Gastrocnemius medialis (tissue), 4 donors: Measurements from ENCODE around the gene RPL22L1. TPM values are rescaled to one million over a fixed set of nuclear protein-coding genes. Genes with fewer than 3 reads are reported as not detected.
"Not testable (repeated sequence)": the region's sequence is repeated elsewhere in the genome, so short reads cannot be mapped to it uniquely, and the experiment has no call there.

Experiments
- ATAC-seq, 2 donors: fragments of 150-250 bp; one replicate each; pipeline ENCODE4 v1.9.1; 2016
- DNase-seq, 2 donors: peaks; one replicate each; pipeline ENCODE4 v3.0.0-alpha.2; 2019
- H3K27ac ChIP-seq, 4 donors: fragments of 200-600 bp; sonication (generic); 1 replicate in 1 of 4; 2 replicates in 3 of 4; pipeline ENCODE4 v1.5.1; 2016 to 2018; ENCODE audit warnings: mild to moderate bottlenecking in 2 of 4, moderate library complexity in 1 of 4
- H3K27me3 ChIP-seq, 3 donors: fragments of 200-600 bp; sonication (generic) in 2 of 3; 1 replicate in 1 of 3; 2 replicates in 2 of 3; pipeline versions ENCODE4 v1.5.1 to v1.6.0; 2016 to 2019; ENCODE audit warnings: mild to moderate bottlenecking in 1 of 3, moderate library complexity in 1 of 3
- H3K36me3 ChIP-seq, 2 donors: fragments of 200-600 bp; sonication (generic) in 1 of 2; one replicate each; pipeline ENCODE4 v1.5.1; 2017 to 2018
- H3K4me1 ChIP-seq, 2 donors: fragments of 200-600 bp; sonication (generic) in 1 of 2; one replicate each; pipeline ENCODE4 v1.5.1; 2016 to 2017; ENCODE audit warnings: mild to moderate bottlenecking in 2 of 2
- H3K4me3 ChIP-seq, 4 donors: fragments of 200-600 bp; sonication (generic) in 3 of 4; 1 replicate in 1 of 4; 2 replicates in 3 of 4; pipeline ENCODE4 v1.5.1; 2016 to 2019; ENCODE audit warnings: mild to moderate bottlenecking in 2 of 4
- H3K9me3 ChIP-seq, 3 donors: fragments of 200-600 bp; sonication (generic) in 2 of 3; 1 replicate in 1 of 3; 2 replicates in 2 of 3; pipeline ENCODE4 v1.5.1; 2016 to 2019
- POLR2A ChIP-seq, 2 donors: fragments of 450-650 bp; IDR thresholded peaks; one replicate each; pipeline ENCODE4 v1.6.1; 2017; ENCODE audit warnings: antibody characterized with exemption in 2 of 2, mild to moderate bottlenecking in 2 of 2, moderate library complexity in 2 of 2
- in situ Hi-C, 4 donors: fragments of 200-750 bp; cut with MboI; loops; one replicate each; pipeline versions ENCODE4 v1.15.0 to v1.8.0; 2017; ENCODE audit warnings: low sequenced_read_pairs in 4 of 4
- intact Hi-C: fragments of 100-400 bp; cut with DNase I; formaldehyde crosslinking; loops from one replicate; pipeline ENCODE4 v1.15.1; 2023; ENCODE audit warnings: low total_unique reads
- total RNA-seq, 4 donors: library from RNA; depleted of rRNA; stranded (reverse); fragments of >200 nt; gene quantifications; one replicate each; pipeline versions ENCODE4 v1.1.0 to v1.2.3, GENCODE V29; 2016
- TF ChIP-seq, protein P1 (sequence below), 5 experiments: fragments of 450-650 bp in 3 of 5; fragments of 200-600 bp in 2 of 5; sonication (generic) in 2 of 5; IDR thresholded peaks in 4 of 5; conservative IDR thresholded peaks in 1 of 5; 1 replicate in 4 of 5; 2 replicates in 1 of 5; pipeline ENCODE4 v1.5.1; 2016 to 2019; ENCODE audit warnings: antibody characterized with exemption in 5 of 5, mild to moderate bottlenecking in 3 of 5, moderate library complexity in 3 of 5

Gene RPL22L1
- total RNA-seq, 4 donors from 2014 or later, result 28.3 to 83.5 (median 29.5) TPM

DNA sequence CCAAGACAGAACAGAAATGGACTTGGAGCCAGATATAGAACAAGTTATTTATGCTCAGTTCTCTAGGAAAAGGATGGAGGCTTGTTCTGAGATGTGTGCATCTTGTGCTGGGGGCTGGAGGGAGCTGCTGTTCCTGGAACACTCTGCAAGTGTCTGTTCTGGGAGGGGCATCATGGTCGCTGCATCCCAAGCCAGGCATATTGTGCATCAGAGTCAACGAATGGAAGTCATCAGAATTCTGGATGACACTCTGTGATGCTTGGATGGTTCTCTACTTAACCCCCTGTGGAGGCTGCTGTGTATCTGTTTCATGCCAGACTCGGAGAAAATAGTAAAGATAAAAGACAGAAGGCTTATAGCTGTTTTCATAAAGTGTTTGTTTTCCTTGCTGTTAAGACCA lies 34.7 kb downstream of the RPL22L1 start:
- ATAC-seq, result no peak
- in situ Hi-C loops, result no loop called here
- no peaks in the 10 kb centered on the region for H3K36me3 ChIP-seq

DNA sequence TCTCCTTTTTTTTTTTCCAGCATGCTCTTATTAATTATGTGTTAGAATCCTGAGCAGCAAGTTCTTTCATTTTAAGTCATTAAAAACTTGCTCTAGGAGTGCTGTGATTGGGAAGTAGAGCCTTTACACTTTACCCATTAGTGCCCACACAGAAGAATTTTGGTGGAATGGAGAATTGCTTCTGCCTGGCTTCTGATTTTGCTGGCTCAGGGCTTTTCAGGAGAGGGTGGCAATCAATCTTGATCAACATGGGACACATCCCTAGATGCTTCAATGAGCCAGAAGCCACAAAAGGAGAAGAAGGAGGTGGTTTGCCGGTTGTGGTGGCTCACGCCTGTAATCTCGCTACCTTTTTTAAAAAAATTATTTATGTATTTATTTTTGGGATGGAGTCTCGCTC lies 39.4 kb downstream of the RPL22L1 start:
- H3K9me3 ChIP-seq, result no peaks in the 10 kb centered on the region
- H3K4me1 ChIP-seq, result no peaks in the 10 kb centered on the region
- ATAC-seq, result no peak
- H3K4me3 ChIP-seq, result no peak overlapping the region
- H3K36me3 ChIP-seq, result no peaks in the 10 kb centered on the region
- no peak for DNase-seq
- intact Hi-C loops (no loop called here), in situ Hi-C loops (no loop called here)
- H3K27ac ChIP-seq, result no peak overlapping the region
- peaks cover 0 to 4% (median 3%) of the 10 kb centered on the region in 3 donors for H3K27me3 ChIP-seq
- TF ChIP-seq POLR2A (IDR thresholded peaks at IDR 0.05), result no peak
- TF ChIP-seq, protein P1, sequence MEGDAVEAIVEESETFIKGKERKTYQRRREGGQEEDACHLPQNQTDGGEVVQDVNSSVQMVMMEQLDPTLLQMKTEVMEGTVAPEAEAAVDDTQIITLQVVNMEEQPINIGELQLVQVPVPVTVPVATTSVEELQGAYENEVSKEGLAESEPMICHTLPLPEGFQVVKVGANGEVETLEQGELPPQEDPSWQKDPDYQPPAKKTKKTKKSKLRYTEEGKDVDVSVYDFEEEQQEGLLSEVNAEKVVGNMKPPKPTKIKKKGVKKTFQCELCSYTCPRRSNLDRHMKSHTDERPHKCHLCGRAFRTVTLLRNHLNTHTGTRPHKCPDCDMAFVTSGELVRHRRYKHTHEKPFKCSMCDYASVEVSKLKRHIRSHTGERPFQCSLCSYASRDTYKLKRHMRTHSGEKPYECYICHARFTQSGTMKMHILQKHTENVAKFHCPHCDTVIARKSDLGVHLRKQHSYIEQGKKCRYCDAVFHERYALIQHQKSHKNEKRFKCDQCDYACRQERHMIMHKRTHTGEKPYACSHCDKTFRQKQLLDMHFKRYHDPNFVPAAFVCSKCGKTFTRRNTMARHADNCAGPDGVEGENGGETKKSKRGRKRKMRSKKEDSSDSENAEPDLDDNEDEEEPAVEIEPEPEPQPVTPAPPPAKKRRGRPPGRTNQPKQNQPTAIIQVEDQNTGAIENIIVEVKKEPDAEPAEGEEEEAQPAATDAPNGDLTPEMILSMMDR (IDR thresholded peaks at IDR 0.05 in 4 of 5, conservative IDR thresholded peaks at IDR 0.05 in 1 of 5), result no peak

More for the DNA sequence above, 34.7 kb downstream of the RPL22L1 start:
- H3K27ac ChIP-seq, result no peak overlapping the region
- intact Hi-C loops, result no loop called here
- H3K4me1 ChIP-seq, result no peaks in the 10 kb centered on the region
- no peaks in the 10 kb centered on the region for H3K9me3 ChIP-seq
- TF ChIP-seq, protein P1 (IDR thresholded peaks at IDR 0.05 in 4 of 5, conservative IDR thresholded peaks at IDR 0.05 in 1 of 5), result no peak
- TF ChIP-seq POLR2A (IDR thresholded peaks at IDR 0.05), result no peak
- no peak overlapping the region for H3K4me3 ChIP-seq
- peaks cover 0 to 4% (median 3%) of the 10 kb centered on the region in 3 donors for H3K27me3 ChIP-seq
- no peak for DNase-seq

DNA sequence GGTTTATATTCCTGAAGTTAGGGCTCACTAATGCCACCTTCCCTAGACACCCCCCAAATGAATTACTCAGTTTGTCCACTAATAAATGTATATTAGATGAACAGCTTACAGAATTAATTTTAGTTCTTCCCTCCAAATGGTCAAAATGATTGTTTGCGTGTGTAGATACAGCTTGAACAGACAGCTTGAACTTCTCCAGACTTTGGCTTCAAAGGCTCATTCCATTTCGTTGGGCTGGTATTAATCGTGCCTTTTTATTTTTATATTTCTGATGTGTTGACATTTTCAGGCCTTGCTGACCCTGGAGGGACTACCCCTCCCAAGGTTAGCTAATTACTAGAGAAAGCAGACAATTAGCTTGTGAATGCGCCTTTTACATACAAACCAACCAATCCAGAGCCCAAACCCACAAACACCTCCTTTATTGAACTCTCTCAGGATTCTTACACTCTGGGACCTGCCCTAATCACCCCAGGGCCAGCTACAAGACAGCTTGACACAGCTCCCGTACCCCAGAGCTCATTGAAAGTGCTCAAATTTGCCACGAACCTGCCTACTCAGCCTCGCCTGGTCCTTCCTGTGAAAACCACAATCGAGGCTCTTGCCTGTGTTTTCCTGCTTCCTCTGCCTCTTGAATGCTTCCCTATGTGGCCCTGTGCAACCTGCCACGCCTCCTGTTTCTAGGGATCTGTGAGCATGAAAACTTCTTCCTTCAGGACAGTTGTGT lies 40.3 kb downstream of the RPL22L1 start:
- no peak overlapping the region for H3K27ac ChIP-seq
- H3K27me3 ChIP-seq, result peaks cover 0 to 3% (median 0%) of the 10 kb centered on the region in 3 donors
- no peaks in the 10 kb centered on the region for H3K36me3 ChIP-seq
- TF ChIP-seq, protein P1 (IDR thresholded peaks at IDR 0.05 in 4 of 5, conservative IDR thresholded peaks at IDR 0.05 in 1 of 5), result no peak
- TF ChIP-seq POLR2A (IDR thresholded peaks at IDR 0.05), result no peak
- DNase-seq (no peak), ATAC-seq (no peak)
- in situ Hi-C loops (no loop called here), intact Hi-C loops (no loop called here)
- H3K9me3 ChIP-seq, result no peaks in the 10 kb centered on the region
- H3K4me3 ChIP-seq, result no peak overlapping the region
- H3K4me1 ChIP-seq, result no peaks in the 10 kb centered on the region

DNA sequence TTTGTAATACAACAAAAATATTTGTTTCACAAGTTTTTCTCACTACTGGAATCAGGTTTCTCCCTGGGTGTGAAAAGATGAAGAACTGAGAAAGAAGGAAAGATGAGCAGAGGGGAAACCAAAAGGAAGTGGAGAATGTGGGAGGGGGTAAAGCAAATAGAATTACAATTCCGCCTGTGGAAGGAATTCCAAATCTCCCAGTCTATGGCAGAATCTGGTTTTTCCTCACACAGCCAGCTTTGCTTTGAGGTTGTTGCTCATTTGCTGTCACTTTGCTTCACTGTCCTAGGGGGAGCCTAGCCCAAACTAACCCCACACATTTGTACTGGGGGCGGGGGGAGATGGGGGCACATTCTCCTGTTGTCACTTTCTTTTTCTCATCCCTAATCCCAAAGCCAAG lies 43.9 kb downstream of the RPL22L1 start:
- ATAC-seq, result no peak
- Histone ChIP-seq H3K27ac (no peak overlapping the region), H3K27me3 (no peaks in the 10 kb centered on the region), H3K4me1 (no peaks in the 10 kb centered on the region), H3K9me3 (no peaks in the 10 kb centered on the region), H3K4me3 (no peak overlapping the region), H3K36me3 (no peaks in the 10 kb centered on the region)
- TF ChIP-seq POLR2A (IDR thresholded peaks at IDR 0.05), result no peak
- TF ChIP-seq, protein P1 (IDR thresholded peaks at IDR 0.05 in 4 of 5, conservative IDR thresholded peaks at IDR 0.05 in 1 of 5), result no peak
- intact Hi-C loops, result no loop called here
- DNase-seq, result no peak
- in situ Hi-C loops, result no loop called here

DNA sequence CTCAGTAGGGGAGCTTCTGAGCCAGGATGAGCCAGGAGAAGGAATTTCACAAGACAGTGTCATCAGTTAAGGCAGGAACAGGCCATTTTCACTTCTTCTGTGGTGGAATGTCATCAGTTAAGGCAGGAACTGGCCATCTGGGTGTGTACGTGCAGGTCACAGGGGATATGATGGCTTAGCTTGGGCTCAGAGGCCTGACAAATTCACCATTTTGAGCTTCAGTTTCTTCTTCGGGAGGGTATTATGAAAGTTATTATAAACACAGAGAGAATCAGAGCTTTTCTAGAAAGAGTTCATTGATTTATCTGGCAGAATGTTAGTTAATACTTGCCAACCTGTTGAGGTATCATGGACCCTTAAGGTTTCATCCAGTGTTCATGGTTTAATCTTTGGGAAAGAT lies 46.4 kb downstream of the RPL22L1 start:
- H3K9me3 ChIP-seq, ATAC-seq, DNase-seq, H3K27me3 ChIP-seq, intact Hi-C loops, H3K36me3 ChIP-seq, H3K4me1 ChIP-seq, H3K4me3 ChIP-seq, H3K27ac ChIP-seq: not testable (repeated sequence)
- in situ Hi-C loops, result loop anchor here in 3 of 4 donors (25.0 kb wide), 2 partner anchors 411 to 511 kb away; partner anchors contain the start of gene CLDN11 (in 3 of the 3)

DNA sequence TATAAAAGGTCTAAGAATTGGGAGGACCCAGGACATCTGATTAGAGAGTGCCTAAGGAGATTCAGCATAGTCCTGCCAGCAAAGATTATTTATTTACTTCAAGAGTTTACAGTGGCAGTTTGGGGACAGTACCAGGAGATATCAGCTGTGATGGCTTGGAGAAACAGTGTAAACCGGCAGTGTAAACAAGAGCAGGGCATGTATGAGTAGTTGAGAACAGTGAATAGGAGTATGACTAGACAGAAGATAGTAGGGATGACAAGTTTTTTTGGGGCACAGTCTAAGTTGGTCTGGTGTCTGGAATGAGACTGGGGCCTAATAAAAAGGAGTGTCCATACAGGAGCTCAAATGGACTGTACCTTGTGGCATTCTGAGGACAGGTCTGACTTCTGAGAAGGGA lies 51.7 kb downstream of the RPL22L1 start:
- H3K27me3 ChIP-seq, H3K4me1 ChIP-seq, H3K27ac ChIP-seq, DNase-seq, H3K36me3 ChIP-seq, intact Hi-C loops, ATAC-seq, H3K4me3 ChIP-seq, H3K9me3 ChIP-seq: not testable (repeated sequence)
- in situ Hi-C loops, result loop anchor here (10.0 to 25.0 kb wide), 4 partner anchors 404 to 506 kb away; partner anchors contain the start of gene CLDN11 (in 4 of the 4)

DNA sequence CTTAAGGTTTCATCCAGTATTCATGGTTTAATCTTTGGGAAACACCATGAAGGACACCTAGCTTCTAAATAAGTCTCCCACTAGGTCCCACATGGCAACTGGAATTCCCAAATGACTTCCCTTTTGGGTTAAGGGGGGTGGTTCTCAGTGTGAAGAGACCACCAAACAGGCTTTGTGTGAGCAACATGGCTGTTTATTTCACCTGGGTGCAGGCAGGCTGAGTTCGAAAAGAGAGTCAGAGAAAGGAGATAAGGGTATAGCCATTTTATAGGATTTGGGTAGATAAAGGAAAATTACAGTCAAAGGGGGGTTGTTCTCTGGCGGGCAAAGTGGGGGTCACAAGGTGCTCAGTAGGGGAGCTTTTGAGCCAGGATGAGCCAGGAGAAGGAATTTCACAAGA lies 52.5 kb downstream of the RPL22L1 start:
- in situ Hi-C loops, result loop anchor here (10.0 to 25.0 kb wide), 4 partner anchors 403 to 505 kb away; partner anchors contain the start of gene CLDN11 (in 4 of the 4)
- H3K27me3 ChIP-seq, ATAC-seq, H3K9me3 ChIP-seq, DNase-seq, H3K36me3 ChIP-seq, H3K4me1 ChIP-seq, intact Hi-C loops, H3K4me3 ChIP-seq, H3K27ac ChIP-seq: not testable (repeated sequence)
